ENCODE measurements around the gene CFAP45.

Gene CFAP45

DNA sequence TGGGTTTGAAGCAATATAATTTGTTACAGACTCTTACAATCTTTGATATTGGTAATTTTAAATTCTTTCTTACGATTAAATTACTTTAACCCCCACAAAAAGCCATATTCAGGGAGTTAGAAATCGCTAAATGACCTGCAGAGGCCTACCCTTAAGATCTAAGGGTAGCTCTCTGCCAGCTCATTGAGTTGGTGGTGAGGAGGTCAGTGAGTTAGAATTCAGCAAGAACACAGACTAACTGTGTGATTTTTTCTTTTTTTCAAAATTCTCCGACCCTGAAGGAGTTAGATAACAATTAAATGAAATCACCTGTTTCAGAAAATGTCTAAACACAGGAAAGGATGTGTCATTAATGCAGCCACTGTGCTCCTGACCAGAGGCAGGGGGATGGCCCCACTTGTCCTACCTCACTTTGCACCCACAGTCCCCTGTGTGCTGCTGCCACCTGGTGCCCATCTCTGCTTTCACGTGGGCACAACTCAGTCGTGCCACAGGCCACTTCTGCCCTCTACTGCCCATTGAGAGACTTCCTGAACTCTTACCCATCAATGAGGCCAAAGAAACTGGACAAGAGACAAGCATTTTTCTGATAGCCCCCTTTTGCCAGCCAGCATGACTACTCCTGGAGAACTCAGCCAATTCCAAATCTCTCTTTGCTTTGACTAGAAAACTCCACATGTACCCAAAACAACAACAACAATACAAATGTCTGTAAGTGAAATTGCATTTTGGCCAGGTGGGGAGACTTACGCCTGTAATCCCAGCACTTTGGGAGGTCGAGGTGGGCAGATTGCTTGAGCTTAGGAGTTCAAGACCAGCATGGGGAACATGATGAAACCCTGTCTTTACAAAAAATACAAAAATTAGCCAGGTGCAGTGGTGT, 8.4 kb downstream of the CFAP45 start:
- H3K4me3 ChIP-seq (ENCODE audit: low read depth, low read length): no peak overlapping the region
- DNase-seq (ENCODE audit: low read depth): peak; percentile 89
- TF ChIP-seq CTCF (IDR thresholded peaks at IDR 0.05; ENCODE audit: insufficient read depth, low read depth, low read length, missing control alignments): peak; percentile 96

DNA sequence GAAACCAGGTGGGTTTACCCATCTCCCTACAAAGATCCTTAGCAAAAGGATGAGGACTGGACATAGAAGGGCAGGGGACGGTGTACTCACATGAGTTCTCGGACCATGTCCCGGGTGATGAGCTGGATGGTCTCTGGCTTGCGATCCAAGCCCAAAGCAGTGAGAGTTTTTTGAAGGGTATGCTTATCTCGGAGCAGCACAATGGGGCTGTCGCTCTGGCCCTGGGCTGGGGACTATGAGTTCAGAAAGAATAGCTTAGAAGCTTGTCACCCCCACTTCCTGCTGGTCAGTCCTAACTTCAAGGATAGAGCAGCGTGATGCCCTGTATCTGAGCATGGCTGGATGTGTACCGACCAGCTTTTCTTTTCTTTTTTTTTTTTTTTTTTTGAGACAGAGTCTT, 9.6 kb downstream of the CFAP45 start:
- no peak overlapping the region for H3K4me3 ChIP-seq (ENCODE audit: low read depth, low read length)
- no peak for DNase-seq (ENCODE audit: low read depth)
- TF ChIP-seq CTCF (IDR thresholded peaks at IDR 0.05; ENCODE audit: insufficient read depth, low read depth, low read length, missing control alignments): no peak

GRCh38 chr1:159889821-159890252, 10.1 kb downstream of the CFAP45 start:
- H3K4me3 ChIP-seq (ENCODE audit: low read depth, low read length): no peak overlapping the region
- no peak for TF ChIP-seq CTCF (IDR thresholded peaks at IDR 0.05; ENCODE audit: insufficient read depth, low read depth, low read length, missing control alignments)
- DNase-seq (ENCODE audit: low read depth): peak; percentile 82

GRCh38 chr1:159889202-159889601, 10.8 kb downstream of the CFAP45 start:
- no peak overlapping the region for H3K4me3 ChIP-seq (ENCODE audit: low read depth, low read length)
- TF ChIP-seq CTCF (IDR thresholded peaks at IDR 0.05; ENCODE audit: insufficient read depth, low read depth, low read length, missing control alignments): no peak
- peak; percentile 58 for DNase-seq (ENCODE audit: low read depth)

GRCh38 chr1:159884296-159884695, 15.7 kb downstream of the CFAP45 start:
- H3K4me3 ChIP-seq (ENCODE audit: low read depth, low read length): no peak overlapping the region
- TF ChIP-seq CTCF (IDR thresholded peaks at IDR 0.05; ENCODE audit: insufficient read depth, low read depth, low read length, missing control alignments): no peak
- DNase-seq (ENCODE audit: low read depth): no peak

DNA sequence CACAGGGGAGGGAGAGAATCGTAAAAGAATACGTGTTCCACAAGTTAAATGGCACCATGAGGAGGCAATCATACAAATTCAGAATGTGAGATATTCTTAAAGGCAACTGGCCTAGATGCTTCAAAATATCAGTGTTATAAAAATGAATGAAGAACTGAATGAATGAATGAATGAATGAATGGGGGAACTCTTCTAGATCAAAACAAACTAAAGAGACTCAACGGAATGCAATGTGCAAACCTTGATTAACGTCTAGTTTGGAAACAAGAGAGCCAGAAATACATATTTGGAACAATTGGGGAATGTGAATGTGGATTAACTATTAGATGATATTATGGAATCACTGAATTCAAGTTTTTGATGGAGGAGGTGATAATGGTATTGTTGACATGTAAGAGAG, 16.8 kb downstream of the CFAP45 start:
- DNase-seq (ENCODE audit: low read depth): no peak
- TF ChIP-seq CTCF (IDR thresholded peaks at IDR 0.05; ENCODE audit: insufficient read depth, low read depth, low read length, missing control alignments): no peak
- H3K4me3 ChIP-seq (ENCODE audit: low read depth, low read length): no peak overlapping the region

DNA sequence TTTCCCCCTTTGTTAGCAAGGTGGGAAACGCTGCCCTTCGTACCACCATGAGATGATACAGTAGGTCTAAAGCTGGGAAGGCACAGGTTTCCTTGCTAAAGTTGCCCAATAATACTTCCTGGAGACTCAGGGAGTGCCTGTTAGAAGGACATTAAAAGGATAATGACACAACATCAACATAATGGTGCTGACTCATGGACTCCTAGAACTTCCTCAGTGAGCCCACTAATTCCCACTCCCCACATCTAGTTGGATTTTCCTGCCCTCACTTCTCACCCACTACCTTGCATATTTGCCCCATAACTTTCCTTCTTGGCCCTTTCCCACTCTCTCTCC, 17.5 kb downstream of the CFAP45 start:
- no peak overlapping the region for H3K4me3 ChIP-seq (ENCODE audit: low read depth, low read length)
- DNase-seq (ENCODE audit: low read depth): no peak
- TF ChIP-seq CTCF (IDR thresholded peaks at IDR 0.05; ENCODE audit: insufficient read depth, low read depth, low read length, missing control alignments): no peak

Measured in GM12865 (cell line).